ENCODE results near the gene RNF182.
A peak's percentile ranks its signal among the peaks of the same experiment; 100 is the strongest.
"Not testable (repeated sequence)": the region's sequence is repeated elsewhere in the genome, so short reads cannot be mapped to it uniquely, and the experiment has no call there.

RNF182 gene

GRCh38 chr6:13924949-13925881, at the start of gene RNF182:
TSS of gene RNF182 (plus strand) at chr6:13924952. CDS start at chr6:13977120, 52,168 bp downstream.
- no peak for DNase-seq

GRCh38 chr6:13877051-13877450, 47.7 kb upstream of the RNF182 start:
- DNase-seq = no peak

GRCh38 chr6:13880061-13880663, 44.6 kb upstream of the RNF182 start:
- not testable (repeated sequence) for DNase-seq

GRCh38 chr6:13881621-13882165, 43.1 kb upstream of the RNF182 start:
- no peak for DNase-seq

- no peak for DNase-seq
Measured at GRCh38 chr6:13883966-13884365, 40.8 kb upstream of the RNF182 start.

GRCh38 chr6:13884397-13884796, 40.4 kb upstream of the RNF182 start:
- no peak for DNase-seq

GRCh38 chr6:13885601-13886000, 39.2 kb upstream of the RNF182 start:
- no peak for DNase-seq

GRCh38 chr6:13886949-13887348, 37.8 kb upstream of the RNF182 start:
- no peak for DNase-seq

- DNase-seq = no peak
Measured at GRCh38 chr6:13892017-13892645, 32.6 kb upstream of the RNF182 start.

- DNase-seq = no peak
Measured at GRCh38 chr6:13902922-13903321, 21.8 kb upstream of the RNF182 start.

- no peak for DNase-seq
Measured at GRCh38 chr6:13903364-13903763, 21.4 kb upstream of the RNF182 start.

- no peak for DNase-seq
Measured at GRCh38 chr6:13907001-13907350, 17.8 kb upstream of the RNF182 start.

- no peak for DNase-seq
Measured at GRCh38 chr6:13907614-13908215, 17.0 kb upstream of the RNF182 start.

- peak; percentile 11 for DNase-seq
Measured at GRCh38 chr6:13908955-13909381, 15.8 kb upstream of the RNF182 start.

- DNase-seq = no peak
Measured at GRCh38 chr6:13910443-13910842, 14.3 kb upstream of the RNF182 start.

- no peak for DNase-seq
Measured at GRCh38 chr6:13911337-13911736, 13.4 kb upstream of the RNF182 start.

GRCh38 chr6:13913226-13914001, 11.3 kb upstream of the RNF182 start:
- no peak for DNase-seq

- no peak for DNase-seq
Measured at GRCh38 chr6:13914351-13914750, 10.4 kb upstream of the RNF182 start.

GRCh38 chr6:13915561-13916229, 9.1 kb upstream of the RNF182 start:
- no peak for DNase-seq

- no peak for DNase-seq
Measured at GRCh38 chr6:13916230-13916944, 8.4 kb upstream of the RNF182 start.

GRCh38 chr6:13917141-13917540, 7.6 kb upstream of the RNF182 start:
- no peak for DNase-seq

Measured in NK-92 treated with Interleukin-12 subunit alpha and Interleukin-12 subunit beta, amount 100 ng/mL, for 24 hours (cell line).